Coronary artery (tissue), 2 donors: ENCODE data around the gene TCF12.

Experiments
- DNase-seq: peaks from one replicate; pipeline ENCODE4 v3.0.0-alpha.2; 2017; ENCODE audit warnings: low spot score
- H3K27ac ChIP-seq, 2 donors: fragments of 200-600 bp; sonication (generic); one replicate each; pipeline ENCODE4 v1.5.1; 2016 to 2019
- H3K4me3 ChIP-seq: fragments of 200-600 bp; sonication (generic); 2 replicates; pipeline ENCODE4 v1.5.1; 2016; ENCODE audit warnings: mild to moderate bottlenecking, moderate library complexity
- TF ChIP-seq, protein P1 (sequence below): fragments of 200-600 bp; sonication (generic); IDR thresholded peaks from one replicate; pipeline ENCODE4 v1.5.1; 2019; ENCODE audit warnings: antibody characterized with exemption

The TCF12 gene

DNA sequence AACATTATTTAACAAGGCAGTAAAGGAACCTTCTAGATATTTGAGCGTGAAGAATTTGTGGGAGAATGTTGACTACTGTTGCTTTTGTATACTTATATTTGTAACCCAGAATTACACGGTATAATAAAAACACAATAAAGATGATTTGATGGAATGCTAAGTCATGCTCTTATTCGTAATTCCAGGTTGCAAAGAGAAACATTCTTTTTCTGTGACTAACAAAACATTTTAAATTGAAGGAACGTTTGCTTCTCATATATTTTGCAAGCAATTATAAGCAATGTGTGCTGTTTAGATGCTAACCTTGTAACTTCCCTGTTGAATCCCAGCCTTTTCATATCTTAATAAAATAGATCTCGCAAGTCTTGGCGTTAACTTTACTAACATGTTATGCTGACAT lies 333.5 kb downstream of the TCF12 start:
- Histone ChIP-seq H3K4me3 (no peak overlapping the region), H3K27ac (no peak overlapping the region)
- TF ChIP-seq, protein P1, sequence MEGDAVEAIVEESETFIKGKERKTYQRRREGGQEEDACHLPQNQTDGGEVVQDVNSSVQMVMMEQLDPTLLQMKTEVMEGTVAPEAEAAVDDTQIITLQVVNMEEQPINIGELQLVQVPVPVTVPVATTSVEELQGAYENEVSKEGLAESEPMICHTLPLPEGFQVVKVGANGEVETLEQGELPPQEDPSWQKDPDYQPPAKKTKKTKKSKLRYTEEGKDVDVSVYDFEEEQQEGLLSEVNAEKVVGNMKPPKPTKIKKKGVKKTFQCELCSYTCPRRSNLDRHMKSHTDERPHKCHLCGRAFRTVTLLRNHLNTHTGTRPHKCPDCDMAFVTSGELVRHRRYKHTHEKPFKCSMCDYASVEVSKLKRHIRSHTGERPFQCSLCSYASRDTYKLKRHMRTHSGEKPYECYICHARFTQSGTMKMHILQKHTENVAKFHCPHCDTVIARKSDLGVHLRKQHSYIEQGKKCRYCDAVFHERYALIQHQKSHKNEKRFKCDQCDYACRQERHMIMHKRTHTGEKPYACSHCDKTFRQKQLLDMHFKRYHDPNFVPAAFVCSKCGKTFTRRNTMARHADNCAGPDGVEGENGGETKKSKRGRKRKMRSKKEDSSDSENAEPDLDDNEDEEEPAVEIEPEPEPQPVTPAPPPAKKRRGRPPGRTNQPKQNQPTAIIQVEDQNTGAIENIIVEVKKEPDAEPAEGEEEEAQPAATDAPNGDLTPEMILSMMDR, result no peak
- no peak for DNase-seq

DNA sequence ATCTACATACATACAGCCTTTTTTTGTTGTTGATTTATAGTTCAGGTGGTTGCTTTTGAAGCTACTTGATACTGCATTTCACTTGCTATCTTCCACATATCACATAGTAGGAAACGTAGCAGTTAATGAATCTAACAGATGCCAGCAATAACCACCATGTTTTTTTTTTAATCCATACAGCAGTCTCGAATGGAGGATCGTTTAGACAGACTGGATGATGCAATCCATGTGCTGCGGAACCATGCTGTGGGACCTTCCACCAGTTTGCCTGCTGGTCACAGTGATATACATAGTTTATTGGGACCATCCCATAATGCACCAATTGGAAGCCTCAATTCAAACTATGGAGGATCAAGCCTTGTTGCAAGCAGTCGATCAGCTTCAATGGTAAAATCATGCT lies 334.6 kb downstream of the TCF12 start:
- no peak overlapping the region for H3K27ac ChIP-seq
- TF ChIP-seq, protein P1, result no peak
- no peak for DNase-seq
- H3K4me3 ChIP-seq, result no peak overlapping the region

DNA sequence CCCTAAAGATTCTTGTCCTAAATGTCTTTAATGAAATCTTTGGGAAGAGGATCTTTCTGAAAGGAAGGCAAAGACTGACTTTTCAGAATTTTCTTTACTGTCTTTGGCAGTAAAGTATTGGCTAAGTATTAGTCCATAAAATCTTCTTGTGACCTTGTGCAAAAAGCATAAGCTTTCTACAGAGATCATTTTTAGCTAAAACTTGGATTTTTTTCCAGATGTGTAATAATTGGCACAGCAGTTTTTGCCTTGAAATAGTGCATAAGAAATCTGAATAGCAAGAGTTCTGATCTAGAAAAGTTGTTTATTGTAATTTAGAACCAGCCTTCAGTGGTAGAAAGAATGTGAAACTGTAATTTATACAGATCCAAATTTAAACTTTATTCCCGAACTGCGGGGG lies 335.1 kb downstream of the TCF12 start:
- TF ChIP-seq, protein P1, result no peak
- DNase-seq, result no peak
- no peak overlapping the region for H3K4me3 ChIP-seq

DNA sequence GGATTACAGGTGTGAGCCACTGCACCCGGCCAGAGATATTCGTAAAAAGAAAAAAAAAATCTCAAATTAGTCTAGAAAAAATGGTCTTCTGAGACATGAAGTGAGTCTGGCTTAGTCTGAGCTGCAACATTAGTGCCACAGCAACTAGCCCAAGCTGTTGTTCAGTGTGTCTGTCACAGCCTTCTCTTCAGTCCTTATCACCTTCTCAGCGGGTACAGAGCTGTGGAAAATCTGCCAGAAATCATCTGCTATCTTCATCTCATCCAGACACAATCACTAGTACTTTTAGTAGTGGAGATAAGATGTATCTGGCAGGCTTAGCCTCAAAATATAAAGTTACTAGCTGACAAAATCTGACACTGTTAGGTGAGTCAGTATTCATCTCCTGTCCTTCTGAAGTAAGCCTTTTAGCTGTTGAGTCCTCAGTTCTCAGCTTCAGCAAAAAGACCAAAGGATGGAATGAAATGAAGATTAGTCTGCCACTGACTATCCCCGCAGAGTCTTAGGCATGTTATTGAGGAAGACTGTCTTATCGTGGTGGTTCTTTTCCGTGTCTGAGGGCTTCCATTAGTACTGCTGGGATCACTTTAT lies 337.4 kb downstream of the TCF12 start:
- DNase-seq, result no peak
- no peak overlapping the region for H3K4me3 ChIP-seq
- no peak overlapping the region for H3K27ac ChIP-seq
- TF ChIP-seq, protein P1, result no peak

More for the DNA sequence above, 335.1 kb downstream of the TCF12 start:
- no peak overlapping the region for H3K27ac ChIP-seq

DNA sequence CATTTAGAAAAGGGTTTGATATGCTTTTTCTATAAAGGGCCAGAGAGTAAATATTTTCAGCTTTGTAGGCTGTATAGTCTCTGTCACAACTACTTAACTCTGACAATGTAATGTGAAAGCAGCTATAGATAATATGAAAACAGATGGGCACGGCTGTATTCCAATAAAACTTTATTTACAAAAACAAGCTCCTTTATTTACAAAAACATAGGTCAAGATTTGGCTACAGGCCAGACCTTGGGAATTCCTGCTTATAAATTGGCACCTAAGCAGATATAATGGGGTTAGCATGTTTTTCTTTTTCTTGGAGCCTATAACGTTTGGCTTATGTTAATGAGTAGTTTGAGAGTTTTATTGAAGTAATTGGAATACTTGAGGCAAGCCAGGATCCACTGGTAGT lies 338.5 kb downstream of the TCF12 start:
- no peak for DNase-seq
- H3K4me3 ChIP-seq, result no peak overlapping the region
- TF ChIP-seq, protein P1, result no peak
- H3K27ac ChIP-seq, result no peak overlapping the region

DNA sequence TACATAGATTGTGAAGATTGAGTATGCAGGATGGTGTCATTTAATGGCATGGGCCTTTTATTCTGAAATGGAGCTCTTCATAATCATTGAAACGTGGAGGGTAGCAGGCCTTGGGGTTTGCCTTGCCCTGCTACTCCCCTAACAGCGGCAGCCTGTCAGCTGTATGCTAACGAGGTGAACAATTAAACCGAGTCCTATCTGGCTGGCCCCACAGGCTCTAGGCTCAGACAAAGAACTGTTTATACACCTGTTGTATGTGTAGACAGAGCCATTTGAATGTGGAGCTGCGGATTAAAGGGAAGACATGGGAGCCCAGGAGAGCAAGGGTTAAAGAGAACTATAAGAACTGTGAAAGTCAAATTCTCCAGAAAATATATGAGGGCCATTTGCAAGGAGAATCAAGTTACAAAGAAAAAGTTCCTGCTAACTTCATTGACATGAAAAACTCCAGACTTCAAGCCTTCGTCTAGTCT lies 341.2 kb downstream of the TCF12 start:
- Histone ChIP-seq H3K27ac (no peak overlapping the region), H3K4me3 (no peak overlapping the region)
- DNase-seq, result no peak
- TF ChIP-seq, protein P1, result no peak

DNA sequence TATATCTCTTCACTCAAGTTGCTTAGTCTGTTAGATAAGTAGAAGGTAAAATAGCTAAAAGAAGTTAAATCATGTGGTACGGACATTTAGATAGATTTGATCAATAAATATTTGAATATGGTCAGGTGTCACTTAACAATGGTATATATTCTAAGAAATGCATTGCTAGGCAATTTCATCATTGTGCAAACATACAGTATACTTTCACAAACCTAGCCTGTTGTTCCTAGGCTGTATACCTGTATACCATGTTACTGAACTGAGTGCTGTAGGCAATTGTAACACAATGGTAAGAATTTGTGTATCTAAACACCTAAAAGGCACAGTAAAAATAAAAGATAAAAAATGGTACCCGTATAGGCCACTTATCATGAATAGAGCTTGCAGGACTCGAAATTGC lies 345.1 kb downstream of the TCF12 start:
- Histone ChIP-seq H3K4me3 (no peak overlapping the region), H3K27ac (no peak overlapping the region)
- DNase-seq, result no peak
- TF ChIP-seq, protein P1, result no peak
